COLO668 (cell line): ENCODE data around the gene HDAC4.

Experiments
- DNase-seq: peaks from one replicate; lab custom pipeline; 2025; ENCODE audit not compliant: unreplicated experiment; lab: John Stamatoyannopoulos, UW

Gene HDAC4

DNA sequence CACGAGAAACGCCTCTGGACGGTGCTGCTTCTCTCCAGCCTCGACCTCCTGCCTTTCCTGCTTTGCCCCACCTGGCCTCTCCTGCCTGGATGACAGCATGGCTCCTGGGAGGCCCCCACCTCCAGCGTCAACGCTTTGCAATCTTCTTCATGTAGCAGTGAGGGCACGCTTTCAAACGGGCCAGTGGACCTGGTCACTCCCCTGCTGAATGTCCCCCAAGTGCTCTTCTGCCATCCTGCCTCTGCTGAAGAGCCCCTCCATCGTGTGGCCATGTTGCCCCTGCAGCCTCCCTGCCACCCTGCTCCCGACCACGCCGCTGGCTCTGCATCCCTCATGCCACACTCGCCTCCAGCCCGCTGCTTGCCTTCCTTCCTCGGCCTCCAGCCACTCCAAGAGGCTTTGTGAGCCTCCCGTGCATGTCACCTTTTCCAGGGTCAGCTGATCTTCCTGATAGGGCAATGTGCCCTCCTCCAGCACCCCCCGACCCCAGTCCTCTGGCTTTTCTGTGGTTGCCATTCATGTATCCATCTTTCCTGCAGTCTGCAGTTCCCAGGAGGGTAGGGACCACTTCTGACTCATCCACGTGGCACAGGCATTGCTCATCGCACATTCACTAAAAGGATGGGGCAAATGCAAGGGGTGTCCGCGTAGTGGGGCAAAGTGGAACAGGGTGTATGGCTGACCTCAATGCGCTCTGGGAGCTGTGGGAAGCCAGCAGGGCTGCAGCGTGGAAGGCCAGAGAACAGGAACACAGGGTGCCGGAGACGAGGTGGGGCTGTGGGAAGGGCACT is 284.2 kb downstream of the HDAC4 start:
- DNase-seq = no peak

- DNase-seq = no peak
These were observed 285.2 kb downstream of the HDAC4 start for GRCh38 chr2:239115616-239116015.

DNA sequence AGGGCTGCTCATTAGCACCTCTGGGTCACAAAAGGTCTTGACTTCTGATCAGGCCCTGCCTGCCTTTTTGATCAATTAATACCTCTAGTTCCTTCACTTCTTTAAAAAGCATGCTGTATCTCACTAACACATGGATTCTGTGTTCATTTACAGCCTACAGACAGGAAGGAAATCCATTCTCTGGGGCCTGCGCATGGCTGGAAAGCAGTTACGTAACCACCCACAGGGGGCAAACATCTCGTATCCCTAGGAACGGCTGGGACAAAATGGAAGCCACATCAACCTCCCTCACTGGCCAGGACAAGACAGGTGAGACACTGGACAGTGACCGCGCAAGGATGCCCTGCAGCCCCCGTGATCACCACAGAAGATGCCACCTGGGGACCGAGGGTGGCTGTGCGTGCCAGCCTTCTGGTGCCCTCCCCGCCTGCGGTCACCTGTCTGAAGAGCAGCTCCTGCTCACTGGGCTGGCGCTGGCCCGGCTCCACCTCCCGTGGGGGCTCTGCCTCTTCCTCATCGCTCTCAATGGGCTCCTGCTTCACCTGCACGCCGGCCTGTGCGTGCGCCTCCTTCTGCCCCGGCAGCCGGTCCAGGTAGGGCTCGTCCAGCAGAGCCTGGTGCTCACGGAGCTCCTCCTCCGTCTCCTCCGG is 286.1 kb downstream of the HDAC4 start:
- no peak for DNase-seq

- no peak for DNase-seq
These were observed 286.7 kb downstream of the HDAC4 start for GRCh38 chr2:239114119-239114581.

- no peak for DNase-seq
These were observed 287.2 kb downstream of the HDAC4 start for GRCh38 chr2:239113615-239114014.

- DNase-seq = peak; percentile 17
These were observed 287.6 kb downstream of the HDAC4 start for GRCh38 chr2:239113171-239113570.

DNA sequence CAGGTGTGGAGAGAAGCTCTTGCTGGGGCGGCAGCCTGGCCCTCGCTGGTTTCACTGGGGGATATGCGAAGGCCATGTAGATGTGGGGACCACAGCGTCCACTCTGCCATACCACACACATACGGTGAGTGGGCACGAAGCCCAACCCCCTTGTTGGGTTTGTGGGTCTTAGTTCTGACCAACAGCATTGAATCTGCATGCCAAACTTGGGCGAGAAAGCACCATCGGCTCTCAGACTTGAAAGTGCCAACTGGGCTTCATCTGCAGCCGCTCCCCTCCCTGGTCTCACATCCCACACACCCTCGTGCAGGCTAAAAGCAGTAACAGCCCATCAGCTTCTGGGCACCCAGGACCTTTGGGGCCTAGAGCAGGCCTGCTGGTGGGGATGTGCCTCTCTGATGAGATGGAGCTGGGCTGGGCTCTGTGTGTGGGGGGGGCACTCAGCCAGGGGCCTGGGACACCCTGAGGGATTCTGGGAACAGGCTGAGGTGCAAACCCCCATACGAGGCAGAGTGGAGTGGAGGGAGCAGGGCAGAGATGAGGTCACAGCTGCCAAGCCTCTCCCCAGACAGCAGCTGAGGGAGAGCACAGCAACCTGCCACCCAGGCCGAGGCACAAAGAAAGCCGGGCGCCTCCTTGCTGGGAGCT is 288.6 kb downstream of the HDAC4 start:
- DNase-seq = no peak

- no peak for DNase-seq
These were observed 289.3 kb downstream of the HDAC4 start for GRCh38 chr2:239111401-239112100.

DNA sequence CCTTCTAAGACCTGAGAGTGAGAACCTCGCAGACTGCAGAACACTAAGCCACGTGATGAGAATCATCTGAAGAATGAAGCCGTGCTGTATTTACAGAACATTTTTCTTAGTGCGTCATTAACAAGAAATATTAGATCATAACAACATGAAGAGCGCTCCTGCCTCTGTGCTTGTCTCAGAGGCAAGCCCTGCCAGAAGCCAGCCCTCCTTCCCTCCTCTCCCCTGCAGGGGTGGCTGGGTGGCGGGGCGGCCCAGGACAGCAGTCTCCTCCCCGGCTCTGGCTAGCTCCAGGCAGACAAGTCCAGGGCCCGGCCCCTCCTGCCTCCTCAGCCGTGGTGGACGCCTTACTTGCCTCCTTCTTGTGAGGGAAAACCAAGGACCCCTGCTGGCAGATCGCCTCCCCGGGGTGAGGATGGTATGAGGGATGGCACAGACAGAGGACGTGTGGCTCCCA is 290.2 kb downstream of the HDAC4 start:
- DNase-seq = no peak

DNA sequence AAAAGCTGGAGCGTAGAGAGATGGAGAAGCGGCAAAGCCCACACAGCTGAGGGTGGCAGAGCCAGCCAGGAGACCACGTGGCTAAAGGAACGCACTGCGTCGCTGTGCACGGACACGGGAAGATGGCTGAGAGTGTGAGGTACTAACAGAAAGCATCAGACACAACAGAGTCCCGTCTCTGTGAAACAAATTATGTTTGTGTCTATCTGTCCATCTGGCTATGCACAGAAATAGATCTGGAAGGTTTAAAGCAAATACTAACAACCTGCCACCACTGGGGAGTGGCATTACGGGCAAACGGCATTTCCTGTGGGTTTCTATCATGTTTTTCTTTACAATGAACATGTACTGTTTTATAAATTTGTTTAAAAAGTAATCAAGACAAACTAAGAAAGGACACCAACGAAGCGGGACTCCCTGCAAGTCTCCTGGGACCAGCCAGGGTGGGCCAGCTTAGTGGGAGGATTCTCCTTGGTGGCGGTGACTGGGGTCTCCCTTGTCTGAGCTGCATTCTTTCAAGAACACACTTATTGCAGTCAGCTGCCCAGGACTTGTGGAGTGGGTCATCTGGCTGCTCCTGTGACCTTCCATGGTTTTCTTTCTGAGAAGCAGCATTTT is 290.8 kb downstream of the HDAC4 start:
- no peak for DNase-seq

DNA sequence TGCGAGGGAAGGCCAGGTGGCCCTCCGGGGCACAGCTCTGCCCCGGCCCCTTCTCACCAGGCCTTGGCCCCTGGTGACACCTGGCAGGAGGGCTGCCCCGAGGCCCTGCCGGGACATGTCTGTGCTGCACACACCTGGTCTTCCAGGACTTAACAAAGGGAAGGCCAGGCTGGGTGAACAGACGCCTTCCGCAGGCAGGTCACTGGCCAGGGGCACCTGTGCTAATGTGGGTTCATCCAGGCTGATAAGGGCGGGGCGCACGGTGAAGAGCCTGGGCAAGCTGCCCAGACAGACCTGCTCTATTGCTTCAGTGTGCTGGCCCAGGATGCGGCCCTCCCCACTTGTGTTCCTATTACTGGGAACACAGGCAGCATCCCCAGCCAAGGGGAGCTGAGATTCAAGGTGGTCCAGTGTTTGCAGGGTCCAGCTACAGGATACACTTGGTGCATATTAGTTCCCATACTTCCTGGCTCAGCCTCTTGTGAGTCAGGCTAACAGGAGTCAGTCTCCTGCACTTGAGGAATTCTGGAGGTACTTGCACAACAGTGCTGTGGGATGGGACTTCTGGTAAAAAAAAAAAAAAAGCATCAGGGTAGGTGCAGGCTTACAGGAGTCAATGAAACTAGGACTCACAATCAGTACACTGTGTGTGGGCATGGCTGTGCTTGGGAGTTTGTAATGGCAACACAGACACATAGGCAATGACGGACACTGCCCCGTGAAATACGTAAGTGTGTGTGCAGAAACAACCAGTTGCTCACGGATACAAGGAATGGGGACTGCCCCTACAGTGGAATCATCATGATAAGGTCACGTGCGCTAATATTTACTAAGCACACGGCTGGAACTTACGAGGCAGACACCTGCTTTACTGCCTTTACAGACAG is 291.5 kb downstream of the HDAC4 start:
- peak; percentile 95 for DNase-seq

- no peak for DNase-seq
These were observed 292.4 kb downstream of the HDAC4 start for GRCh38 chr2:239108459-239108858.

- DNase-seq = no peak
These were observed 292.9 kb downstream of the HDAC4 start for GRCh38 chr2:239107936-239108335.

- no peak for DNase-seq
These were observed 293.9 kb downstream of the HDAC4 start for GRCh38 chr2:239106966-239107365.

GRCh38 chr2:239106314-239106908 is 294.4 kb downstream of the HDAC4 start:
- DNase-seq = peak; percentile 51

GRCh38 chr2:239105234-239105633 is 295.6 kb downstream of the HDAC4 start:
- no peak for DNase-seq

DNA sequence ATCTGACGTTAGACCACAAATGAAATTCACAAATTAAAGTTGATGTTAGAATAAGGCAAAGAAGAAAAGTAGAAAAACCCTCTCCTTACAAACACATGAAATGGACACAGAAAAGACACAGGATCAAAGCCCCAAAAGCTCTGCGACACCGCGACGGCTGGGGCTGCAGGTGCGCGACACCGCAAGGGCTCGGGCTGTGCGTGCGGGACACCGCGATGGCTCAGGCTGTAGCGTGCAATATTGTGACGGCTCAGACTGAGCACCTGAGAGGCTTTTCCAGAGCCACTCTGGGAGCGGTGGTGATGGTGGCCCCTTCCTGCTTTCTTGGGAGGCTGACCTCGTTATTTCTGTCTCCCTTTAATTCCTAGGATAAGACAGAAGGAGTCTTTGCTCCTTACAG is 296.0 kb downstream of the HDAC4 start:
- no peak for DNase-seq

DNA sequence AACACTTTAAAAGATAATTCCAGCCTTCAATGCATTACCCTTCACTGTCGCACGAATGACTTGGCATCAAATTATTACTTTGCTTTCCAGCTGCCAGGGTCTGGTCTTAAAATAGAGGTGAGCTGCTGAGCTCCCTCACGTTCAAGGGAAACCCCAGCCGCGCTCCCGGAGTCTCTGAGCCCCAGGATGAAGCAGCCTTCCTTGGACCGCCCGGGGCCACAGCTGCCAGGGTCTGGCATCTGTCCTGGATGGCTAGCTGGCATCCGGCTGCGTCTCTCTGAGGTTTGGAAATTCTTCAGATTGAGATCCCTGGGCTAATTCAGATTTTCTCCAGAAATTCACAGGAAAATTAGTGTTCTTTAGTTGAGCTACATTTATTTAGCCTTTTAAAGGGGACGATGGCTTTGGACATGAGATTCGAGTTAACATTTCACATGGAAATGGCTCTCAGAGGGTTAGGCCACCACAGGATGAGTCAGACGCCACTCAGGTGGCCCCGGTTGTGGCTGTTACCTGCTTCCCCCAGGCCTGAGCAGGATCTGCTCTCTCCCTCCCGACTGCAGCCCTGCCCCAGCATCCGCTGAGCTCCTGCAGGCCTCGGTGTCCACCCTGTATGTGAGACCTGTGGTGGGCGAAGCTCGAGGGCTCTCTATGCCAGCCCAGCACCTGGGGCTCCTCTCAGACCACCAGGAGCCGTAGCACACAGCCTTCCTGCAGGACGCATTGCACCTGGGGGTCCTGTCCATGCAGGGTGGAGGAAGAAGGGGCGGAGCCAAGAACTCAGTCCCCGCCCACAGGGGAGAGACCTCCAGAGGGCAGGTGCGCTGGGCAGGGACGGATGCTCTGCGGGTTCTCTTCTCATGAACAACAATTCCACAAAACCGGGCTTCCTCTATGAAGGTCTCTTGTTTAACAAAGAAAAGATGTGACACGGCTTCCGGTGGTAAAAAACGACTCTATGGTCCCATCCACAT is 297.4 kb downstream of the HDAC4 start:
- DNase-seq = no peak
